ENCODE measurements around the gene LDLRAD4. TPM values are rescaled to one million over a fixed set of nuclear protein-coding genes. Genes with fewer than 3 reads are reported as not detected.

LDLRAD4 gene
- total and polyA plus RNA-seq, 2 experiments from 2014 or later = 0.73 to 1.9 TPM

- TF ChIP-seq ZNF462 (CRISPR knock-in tag; IDR thresholded peaks at IDR 0.05) (no peak), JUNB (IDR thresholded peaks at IDR 0.05; ENCODE audit: unreplicated experiment) (no peak), REST (IDR thresholded peaks at IDR 0.05; ENCODE audit: unreplicated experiment) (no peak), ZNF114 (CRISPR knock-in tag; IDR thresholded peaks at IDR 0.05) (no peak), NANOG (IDR thresholded peaks at IDR 0.05; ENCODE audit: borderline replicate concordance) (no peak), POLR2AphosphoS5 (IDR thresholded peaks at IDR 0.05; ENCODE audit: low read depth) (no peak)
Observed at GRCh38 chr18:13551305-13551603, 332.7 kb downstream of the LDLRAD4 start (continued).

All from GM23338 (cell line).